Right kidney (tissue), 1 donor: Measurements from ENCODE around the gene SEC63.
"Not testable (repeated sequence)": the region's sequence is repeated elsewhere in the genome, so short reads cannot be mapped to it uniquely, and the experiment has no call there.

ENCODE experiments used
- DNase-seq: peaks from one replicate; pipeline ENCODE4 v3.0.0-alpha.2; 2016

Gene SEC63

DNA sequence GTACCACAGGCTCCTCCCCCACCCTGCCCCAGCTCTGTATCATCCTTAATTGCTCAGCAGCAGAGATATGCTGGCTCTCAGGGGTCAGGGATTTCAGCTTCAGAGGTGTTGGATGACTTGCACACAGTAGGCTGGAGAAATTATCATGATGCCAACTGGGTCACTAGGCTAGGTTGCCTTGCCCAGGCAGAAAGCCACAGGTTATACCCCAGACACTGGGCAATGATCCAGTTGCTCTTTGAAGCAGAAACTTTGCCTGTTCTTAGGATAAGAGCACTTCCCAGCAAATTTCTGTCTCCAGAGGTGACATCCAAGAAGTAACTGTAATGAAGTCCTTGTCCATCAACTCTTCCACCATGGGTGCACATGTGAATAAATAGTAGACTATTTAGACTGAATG, 95.6 kb downstream of the SEC63 start:
- no peak for DNase-seq

DNA sequence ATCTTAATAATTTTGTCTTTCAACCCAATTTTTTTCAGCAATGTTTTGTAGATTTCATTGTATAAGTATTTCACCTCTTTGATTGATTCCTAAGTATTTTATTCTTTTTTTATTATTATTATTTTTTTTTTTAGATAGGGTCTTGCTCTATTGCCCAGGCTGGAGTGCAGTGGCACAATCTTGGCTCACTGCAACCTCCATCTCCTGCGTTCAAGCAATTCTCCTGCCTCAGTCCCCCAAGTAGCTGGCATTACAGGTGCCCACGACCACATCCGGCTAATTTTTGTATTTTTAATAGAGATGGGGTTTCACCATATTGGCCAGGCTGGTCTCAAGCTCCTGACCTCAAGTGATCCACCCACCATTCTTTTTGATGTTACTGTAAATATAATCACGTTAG, 97.0 kb downstream of the SEC63 start:
- DNase-seq = not testable (repeated sequence)

DNA sequence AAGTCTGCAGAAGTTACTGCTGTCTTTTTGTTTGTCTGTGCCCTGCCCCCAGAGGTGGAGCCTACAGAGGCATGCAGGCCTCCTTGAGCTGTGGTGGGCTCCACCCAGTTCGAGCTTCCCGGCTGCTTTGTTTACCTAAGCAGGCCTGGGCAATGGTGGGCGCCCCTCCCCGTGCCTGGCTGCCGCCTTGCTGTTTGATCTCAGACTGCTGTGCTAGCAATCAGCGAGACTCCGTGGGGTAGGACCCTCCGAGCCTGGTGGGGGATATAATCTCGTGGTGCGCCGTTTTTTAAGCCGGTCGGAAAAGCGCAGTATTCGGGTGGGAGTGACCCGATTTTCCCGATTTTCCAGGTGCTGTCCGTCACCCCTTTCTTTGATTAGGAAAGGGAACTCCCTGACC, 97.9 kb downstream of the SEC63 start:
- not testable (repeated sequence) for DNase-seq

DNA sequence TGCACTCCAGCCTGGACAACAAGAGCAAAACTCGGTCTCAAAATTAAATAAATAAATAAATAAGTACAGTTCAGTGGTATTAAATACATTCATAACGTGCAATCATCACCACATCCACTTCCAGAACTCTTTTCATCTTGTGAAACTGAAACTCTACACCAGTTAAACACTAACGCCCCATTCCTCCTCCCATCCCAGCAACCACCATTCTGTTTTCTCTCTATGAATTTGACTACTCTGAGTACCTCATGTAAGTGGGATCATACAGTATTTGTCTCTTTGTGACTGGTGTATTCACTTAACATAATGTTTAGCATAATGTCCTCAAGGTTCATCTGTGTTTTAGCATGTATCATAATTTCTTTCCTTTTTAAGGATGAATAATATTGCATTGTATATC, 104.8 kb downstream of the SEC63 start:
- no peak for DNase-seq

DNA sequence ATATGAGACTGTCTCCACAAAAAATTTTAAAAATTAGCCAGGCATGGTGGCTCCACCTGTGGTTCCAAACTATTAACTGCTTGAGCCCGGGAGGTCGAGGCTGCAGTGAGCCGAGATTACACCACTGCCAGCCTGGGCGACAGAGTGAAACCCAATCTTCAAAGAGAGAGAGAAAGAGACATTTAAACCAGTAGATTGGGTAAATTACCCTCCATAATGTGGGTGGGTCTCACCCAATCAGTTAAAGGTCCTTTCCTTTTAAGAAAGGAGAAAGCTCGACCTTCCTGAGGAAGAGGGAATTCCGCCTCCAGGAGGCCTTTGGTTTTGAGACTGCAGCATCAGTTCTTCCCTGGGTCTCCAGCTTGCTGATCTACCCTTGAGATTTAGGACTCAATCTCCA, 108.7 kb downstream of the SEC63 start:
- no peak for DNase-seq

DNA sequence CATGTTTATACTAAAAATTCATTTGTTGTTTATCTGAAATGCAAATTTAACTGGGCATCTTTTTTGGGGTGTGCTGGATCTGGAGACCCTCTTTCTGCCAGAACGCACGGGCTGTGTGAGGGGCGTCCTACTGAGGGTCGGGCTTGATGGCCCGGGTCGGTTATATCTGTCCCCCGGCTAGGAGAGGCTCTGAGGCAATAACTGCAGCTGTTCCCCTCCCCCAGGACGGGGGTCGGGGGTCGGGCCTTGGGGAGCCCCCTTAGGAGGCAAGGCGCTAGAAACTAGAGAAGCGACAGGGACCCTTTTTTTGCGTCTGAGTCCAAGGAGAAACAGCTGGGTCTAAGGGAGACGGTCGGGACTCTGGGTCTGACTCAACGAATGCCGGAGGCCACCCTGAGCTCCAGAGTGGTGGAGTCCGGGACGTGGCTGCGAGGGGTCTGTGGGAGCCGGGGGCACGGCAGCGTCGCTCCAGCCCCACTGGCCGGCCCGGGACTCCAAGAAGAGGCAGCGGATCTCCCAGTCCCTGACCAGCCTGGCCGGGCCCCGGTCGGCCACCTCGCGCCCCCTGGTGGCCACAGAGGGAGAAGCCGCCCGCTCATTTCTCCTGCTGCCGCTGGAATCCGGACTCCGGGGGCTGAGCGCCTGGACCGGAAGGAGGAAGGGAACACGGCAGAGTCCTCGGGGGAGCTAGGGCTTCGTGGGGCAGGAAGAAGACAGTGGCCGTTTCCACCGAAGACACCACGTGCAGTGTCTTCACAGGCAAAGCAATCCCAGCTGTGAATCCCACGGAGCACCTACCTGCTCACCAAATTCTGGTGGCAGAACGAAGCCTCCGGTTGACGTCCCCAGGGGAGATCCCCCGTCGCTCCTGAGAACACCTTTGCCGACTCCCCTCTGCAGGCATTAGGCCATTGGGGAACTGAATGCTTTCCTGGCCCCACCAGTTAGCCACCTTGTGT, 109.9 kb downstream of the SEC63 start:
- peak; percentile 91 for DNase-seq

DNA sequence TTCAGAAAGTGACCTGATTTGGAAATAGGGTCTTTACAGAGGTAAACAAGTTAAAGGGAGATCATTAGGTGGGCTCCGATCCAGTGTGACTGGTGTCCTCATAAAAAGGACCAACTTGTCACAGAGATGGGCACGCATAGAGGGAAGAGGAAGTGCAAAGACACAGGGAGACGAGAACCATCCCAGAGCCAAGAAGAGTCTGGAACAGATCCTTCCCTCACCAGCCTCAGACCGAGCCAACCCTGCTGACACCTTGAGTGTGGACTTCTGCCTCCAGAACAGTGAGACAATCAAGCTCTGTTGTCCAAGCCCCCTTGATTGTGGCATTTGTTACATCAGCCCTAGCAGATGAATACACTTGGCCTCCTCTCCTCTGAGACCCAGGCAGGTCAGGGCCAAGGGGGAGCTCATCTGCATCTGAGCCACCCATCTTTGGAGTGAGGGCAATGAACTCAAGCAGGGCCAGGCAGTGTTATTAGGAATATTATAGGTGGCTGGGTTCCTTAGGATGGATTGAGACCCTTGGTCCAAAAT, 111.7 kb downstream of the SEC63 start:
- DNase-seq = no peak

DNA sequence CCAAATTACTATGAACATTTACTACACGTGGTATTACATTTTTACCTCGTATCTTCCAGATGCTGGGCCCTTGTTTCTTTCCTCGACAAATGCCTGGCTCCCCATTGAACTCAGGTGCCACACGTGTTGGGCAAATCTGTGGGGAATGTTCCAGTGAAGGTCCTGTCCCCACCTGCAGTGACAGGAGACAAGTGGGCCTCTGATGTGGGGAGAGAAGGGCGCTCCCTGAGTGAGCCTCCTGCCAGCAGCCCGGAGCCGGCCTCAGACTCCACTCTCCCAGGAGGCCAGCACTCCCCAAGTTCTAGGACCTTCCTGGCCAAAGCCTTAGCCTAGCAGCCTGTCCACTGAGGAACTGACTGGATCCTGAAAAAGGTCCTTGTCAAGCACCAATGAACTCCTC, 112.2 kb downstream of the SEC63 start:
- no peak for DNase-seq

DNA sequence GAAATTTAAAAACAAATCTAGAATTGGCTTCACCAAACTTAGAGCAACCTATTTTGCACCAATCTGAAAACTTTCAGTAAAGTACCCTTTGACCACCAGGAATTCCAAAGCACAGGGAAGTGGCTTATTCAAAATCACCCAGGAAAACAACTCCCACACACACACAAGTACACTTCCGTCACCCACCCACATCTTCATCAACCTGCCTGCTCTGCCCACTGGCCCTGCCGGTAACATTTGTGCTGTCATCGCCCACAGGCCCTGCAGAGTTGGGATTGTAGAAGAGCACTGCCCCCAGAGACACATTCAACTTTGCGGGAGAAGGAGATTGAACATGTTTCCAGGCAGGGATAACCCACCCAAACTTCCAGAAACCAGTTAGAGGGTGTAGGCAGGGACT, 114.6 kb downstream of the SEC63 start:
- DNase-seq = no peak

DNA sequence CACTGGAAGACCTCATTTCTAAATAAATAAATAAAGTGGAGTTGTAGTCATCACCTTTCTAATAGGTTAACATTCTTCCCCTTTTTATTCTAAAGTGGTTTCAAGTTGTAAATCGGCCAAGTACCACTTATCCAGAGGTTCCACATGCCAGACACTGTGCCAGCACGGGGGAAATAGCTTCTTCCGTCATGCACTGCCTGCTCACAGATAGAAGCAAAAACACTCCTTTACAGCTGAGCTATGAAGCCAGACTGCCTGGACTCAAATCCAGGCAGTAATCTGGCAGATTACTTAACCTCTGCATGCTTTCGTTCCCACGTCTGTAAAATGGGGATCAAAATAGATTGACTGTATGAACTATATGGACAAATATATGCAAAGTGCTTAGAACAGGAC, 116.7 kb downstream of the SEC63 start:
- DNase-seq = no peak

DNA sequence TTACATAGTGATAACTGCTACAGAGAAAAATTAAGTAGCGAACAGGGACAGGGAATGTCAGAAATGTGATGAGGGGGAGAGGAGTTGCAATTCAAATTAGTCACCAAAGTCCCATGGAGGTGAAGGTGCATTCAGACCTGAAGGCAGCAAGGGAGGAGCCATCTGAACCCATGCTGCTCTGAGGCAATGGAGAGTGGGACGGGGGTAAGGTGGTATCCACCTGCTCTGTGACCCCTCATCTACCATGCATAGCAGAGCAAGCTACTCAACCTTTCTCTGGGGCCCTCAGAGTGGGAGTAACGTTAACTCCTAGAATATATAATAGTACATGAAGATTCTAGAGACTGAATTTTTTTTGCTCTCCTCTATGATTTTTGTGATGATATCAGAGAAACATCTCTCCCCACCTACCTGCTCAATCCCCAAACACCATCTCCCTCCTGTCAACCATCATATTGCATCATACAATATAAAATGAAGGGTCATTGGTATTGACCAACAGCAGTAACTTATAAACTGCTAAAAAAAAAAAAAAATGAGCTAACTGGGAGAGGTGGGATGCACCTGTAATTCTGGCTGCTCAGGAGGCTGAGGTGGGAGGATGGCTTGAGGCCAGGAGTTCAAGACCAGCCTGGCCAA, 117.3 kb downstream of the SEC63 start:
- DNase-seq = no peak

DNA sequence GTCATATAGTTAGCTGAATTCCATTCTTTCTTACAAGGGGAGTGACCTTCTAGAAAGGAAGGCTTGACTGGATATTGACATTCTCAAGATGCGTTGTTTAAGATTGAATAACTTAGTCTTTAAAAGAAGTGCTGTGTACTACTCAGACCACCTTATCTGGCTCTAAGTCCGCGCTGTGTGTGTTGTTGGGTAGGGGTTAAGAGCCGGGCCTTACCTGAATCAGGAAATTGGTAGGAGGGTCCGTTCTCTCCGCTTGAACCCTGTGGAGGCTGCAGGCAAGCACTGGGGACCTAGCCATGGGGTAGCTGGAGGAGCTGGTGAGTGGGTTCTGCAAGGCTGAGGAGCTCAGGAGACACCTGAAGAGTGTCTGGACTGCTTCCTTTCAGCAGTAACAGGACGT, 124.9 kb downstream of the SEC63 start:
- DNase-seq = no peak

DNA sequence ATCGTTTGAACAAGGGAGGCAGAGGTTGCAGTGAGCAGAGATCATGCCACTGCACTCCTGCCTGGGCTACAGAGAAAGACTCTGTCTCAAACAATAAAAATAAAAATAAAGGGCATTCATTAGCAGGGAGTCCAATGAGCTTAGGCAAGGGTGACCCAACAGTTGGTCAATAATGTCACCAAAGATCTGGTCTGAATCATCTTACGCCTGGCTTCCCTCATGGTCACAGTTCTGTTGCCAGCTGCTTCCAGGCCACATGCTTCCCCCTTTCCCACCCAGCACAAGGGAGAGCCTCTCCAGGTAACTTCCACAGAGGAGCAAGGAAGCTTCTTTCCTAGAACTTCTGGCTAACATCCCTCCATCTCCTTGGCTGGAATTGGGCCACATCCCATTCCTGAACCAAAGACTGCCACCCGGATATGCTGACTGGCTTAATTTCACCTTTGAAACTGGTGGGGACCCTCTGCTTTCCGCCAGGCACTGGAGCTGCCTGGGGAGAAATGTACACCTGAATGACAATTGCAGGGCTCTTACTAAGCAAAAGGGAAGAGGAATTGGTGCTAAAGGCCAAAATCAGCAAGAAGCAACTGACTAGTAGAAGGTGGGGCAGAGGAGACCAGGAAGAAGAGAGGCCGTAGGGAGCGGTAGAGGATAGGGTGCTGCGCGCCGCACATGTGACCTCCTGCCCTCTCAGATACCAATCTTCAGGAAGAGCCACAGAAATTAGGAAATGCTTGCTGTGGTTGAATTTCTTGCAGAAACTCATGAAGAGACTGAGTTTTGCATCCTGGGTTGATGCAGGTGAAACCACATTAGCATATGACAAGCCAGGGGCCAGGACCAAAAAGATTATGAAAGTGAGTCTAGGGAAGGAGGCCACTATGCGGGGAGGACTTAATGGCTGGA, 125.6 kb downstream of the SEC63 start:
- no peak for DNase-seq

DNA sequence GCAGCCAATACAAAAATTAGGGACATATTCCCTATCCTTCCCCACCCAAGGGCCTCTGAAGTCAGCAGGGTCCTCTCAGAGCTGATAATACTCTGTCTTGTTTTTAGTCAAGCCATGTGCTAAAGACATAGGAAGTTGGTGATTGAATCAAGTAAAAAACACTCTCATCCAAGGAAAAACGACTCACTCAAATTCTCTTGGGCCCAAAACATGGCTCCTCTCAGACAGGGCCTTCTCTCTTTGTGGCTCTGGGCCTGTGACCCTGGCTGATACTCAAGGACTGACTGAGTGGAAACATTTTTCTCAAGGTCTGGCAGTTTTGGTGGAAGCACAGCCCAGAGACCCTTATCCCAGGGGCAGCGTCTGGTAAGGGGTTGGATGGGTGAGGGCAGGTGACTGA, 127.9 kb downstream of the SEC63 start:
- DNase-seq = no peak

DNA sequence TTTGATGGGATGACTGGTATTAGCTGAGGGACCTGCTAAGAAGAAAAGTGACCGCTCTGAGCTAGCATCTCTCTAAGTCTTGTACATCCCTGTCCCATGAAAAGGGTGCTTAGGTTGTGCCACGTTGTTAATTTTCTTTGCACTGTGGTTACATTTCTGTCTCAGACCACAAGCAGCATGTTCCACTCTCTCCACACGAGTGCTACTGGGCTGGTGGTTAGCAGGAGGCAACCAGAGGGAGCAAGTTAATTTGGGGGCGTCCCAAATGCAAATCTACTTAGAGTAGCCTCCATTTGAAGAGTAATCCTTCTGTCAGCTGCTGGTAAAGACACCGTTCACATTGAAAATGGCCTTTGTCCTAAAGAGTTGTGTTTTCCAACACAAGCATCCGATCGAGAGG, 130.5 kb downstream of the SEC63 start:
- no peak for DNase-seq

DNA sequence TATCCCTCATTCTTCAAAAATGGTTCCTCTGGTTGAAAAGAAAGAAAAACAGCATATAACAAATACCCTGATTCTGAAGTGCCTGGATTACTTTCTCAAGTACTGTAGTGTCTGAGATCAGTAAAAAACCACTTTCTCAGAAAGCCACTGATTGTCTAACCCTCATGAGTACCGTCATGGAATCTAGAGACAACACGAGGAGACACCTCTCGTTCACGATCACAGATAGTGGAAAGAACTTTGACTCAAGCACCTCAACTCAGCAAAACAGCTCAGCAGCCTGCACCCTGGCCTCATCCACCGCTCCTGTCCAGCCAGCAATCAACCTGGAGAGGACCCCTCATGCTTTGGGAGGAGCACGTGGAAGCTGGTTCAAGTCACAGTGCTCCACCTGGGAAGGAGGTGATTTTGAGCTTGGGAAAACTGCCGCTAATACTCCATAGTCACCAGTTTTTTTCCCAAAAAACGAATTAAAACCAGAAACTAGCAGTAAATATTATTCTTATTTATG, 134.9 kb downstream of the SEC63 start:
- DNase-seq = no peak

DNA sequence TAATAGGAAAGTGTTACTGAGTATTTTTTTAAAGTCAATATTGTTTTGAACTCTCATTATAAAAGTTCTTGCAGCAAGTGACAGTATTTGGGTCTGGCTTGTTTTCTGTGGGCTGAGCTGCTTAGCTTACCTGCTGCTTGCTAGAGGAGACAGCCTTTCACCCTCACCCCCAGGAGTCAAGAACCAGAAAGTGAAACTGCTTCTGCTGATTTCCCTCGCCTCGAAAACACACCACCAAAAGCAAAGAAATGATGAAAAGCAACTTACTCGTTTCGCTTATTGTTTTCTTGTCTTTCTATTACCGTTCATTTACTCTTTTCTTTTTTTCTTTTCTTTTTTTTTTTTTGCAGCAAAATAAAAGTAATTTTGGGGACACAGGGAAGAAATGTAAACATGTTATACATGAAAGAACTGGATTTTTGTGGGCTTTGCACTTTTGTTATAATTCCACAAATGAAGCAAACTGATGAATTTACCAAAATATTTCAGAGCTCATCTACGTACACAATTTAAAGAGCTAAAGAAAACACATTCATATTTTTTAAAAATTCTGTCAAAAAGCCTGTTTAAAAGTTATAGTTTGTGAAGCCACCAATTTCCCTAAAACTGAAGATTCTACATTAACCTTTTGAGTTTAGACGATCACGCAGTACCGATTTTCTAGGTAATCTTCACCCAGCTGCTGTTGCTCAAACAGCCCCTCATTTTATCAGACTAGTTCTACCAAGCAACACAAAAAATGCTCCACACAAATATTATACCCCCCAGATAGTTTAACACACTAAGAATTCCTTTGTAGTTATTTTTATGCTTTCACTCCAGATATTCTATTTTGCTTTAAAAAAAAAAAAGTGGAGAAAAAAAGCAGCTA, 135.6 kb downstream of the SEC63 start:
- DNase-seq = no peak

DNA sequence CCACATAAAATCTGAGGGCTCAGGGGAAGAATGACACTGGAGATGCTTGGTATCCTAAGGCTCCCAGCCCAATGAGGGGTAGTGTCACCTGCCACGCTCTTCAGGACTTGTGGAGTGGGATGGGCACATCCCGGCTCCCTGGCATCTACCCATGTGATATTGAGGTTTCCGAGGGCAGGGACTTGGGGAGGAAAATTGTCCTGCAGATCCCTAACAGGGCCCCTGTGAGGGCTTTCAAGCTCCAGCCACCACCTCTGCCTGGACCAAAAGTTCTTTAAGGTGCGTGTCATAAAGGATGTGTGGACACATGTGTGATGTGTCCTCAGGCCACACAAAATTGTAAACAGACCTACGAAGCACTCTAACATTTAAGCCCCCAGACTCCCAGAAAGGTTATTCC, 136.4 kb downstream of the SEC63 start:
- no peak for DNase-seq

DNA sequence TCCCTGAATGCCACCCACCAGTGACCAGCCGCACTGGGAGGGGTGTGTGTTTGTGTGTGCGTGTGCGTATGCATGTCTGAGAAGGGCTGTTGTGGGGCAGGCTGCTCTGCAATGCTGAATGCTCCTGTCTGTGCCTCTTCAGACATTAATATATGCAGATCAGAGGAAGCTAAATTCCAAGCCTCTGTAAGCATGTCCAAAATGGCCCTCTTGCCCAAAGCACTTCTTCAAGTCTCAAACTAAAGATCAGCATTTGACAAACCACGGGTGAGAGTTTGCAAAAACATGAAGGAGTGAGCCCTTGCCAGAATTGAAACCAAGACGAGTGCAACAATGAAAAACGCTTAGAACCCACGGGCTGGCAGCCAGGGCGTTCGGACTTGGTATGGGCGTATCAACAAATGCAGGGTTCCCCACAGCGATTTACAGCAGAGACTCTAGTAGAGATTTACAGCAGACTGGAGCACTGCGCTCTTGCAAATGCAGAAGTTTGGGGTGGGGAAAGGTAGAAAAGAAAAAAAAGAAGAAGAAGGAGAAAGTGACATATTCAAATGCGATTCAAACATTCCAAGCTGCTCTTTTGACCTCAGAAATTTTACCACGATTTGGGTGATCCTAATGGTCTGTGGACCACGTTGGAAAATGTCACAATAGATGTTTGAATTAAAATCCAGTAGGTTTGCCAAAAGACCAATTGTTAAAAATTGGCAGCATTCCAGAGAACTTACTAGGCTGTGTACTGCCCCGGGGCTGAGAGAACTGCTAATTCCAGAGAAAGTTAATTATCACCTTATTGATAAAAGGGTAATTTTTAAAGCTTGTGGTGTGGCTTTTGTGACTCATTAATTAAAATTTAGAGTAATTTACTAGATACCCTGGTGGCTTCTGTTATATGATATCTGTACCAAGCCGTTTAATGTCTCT, 137.4 kb downstream of the SEC63 start:
- peak; percentile 51 for DNase-seq

DNA sequence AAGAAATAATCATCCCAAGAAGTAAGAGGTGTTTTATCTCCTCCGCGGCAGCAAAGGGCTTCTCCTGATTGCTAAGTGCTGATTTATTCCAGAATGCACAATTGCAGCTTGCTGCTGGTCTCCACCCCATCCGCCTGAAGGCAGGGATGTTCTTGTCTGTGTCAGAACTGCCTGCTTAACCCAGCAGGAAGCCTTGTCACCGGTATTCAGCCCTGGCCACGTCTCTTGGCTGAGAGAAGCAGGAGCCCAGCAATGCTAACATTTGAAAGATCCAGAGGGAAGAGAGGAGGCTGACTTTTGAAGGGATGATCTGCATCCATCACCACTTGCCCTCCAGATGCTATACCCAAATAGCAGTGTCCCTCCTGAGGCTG, 138.1 kb downstream of the SEC63 start:
- DNase-seq = peak; percentile 23
